ENCODE data around the gene JUND. TPM values are rescaled to one million over a fixed set of nuclear protein-coding genes. Genes with fewer than 3 reads are reported as not detected.
A peak's percentile ranks its signal among the peaks of the same experiment; 100 is the strongest.

JUND gene
- total RNA-seq, 2 donors from 2014 or later = 643 to 922 TPM

DNA sequence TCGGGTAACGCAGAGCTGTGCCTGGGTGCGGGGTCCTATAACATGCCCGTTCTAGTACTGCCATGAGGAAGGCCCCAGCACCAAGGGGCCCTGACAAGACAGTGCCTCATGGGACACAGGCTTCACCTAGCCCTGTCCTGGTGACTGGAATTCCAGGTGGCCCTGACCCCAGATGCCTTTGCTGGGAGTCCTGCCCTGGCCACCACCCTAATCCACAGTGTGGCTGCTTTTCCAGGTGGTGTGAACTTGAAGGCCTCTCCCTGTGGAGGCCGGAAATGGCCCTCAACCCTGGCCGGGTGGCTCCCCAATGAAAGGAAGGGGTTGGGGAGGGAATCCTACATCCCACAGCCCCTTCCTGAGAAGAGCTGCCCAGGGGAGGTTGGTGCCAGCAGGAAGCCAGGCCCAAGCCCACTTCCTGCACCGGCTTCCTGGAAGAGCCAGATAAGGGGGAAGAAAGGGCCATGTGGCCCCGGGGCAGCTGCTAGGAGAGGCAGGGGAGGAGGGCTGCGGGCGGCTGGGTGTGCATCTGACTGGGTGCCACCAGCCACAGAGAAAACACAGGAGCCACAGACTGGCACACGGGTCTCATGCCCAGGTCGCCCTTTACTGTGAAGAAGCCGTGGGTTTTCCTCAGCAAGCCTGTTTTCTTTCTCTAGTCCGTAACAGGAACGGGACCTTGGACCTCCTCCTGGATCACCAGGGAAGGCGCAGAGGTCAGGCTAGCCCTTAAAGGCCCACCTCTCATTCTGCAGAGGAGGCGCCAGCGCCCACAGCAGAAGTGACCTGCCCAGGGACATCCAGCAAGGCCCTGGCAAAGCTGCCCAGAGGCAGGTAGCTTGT, 36.8 kb upstream of the JUND start:
- no peaks in the 10 kb centered on the region for H3K27me3 ChIP-seq (replicated peaks; ENCODE audit: insufficient read depth)
- H3K9me3 ChIP-seq = no peaks in the 10 kb centered on the region
- H3K27ac ChIP-seq = peak overlapping the region in 1 of 2 donors; percentile 20
- H3K4me1 ChIP-seq (ENCODE audit: control insufficient read depth in 1 of 2, low read depth in 2 of 2) = peaks cover 16 to 33% of the 10 kb centered on the region in 2 donors
- DNase-seq (ENCODE audit: low spot score) (no peak), ATAC-seq (ENCODE audit: insufficient number of reproducible peaks, low FRiP score, low read depth) (no peak)
- TF ChIP-seq, protein P1, sequence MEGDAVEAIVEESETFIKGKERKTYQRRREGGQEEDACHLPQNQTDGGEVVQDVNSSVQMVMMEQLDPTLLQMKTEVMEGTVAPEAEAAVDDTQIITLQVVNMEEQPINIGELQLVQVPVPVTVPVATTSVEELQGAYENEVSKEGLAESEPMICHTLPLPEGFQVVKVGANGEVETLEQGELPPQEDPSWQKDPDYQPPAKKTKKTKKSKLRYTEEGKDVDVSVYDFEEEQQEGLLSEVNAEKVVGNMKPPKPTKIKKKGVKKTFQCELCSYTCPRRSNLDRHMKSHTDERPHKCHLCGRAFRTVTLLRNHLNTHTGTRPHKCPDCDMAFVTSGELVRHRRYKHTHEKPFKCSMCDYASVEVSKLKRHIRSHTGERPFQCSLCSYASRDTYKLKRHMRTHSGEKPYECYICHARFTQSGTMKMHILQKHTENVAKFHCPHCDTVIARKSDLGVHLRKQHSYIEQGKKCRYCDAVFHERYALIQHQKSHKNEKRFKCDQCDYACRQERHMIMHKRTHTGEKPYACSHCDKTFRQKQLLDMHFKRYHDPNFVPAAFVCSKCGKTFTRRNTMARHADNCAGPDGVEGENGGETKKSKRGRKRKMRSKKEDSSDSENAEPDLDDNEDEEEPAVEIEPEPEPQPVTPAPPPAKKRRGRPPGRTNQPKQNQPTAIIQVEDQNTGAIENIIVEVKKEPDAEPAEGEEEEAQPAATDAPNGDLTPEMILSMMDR (IDR thresholded peaks at IDR 0.05) = no peak
- no peak overlapping the region for H3K4me3 ChIP-seq
- H3K36me3 ChIP-seq = no peaks in the 10 kb centered on the region

DNA sequence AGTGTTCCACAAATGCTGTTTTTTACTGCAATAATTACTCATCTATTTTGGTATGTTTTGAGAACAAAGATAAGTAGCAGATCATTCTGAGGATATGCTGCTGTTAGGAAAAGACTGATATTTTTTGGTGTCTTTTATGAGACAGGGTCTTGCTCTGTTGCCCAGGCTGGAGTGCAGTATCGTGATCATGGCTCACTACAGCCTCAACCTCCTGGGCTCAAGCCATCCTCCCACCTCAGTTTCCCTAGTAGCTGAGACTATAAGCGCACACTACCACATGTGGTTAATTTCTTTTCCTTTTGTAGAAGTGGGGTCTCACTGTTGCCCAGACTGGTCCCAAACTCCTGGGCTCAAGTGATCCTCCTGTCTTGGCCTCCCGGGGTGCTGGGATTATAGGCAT, 32.0 kb upstream of the JUND start:
- Histone ChIP-seq H3K27ac (peak overlapping the region; percentile 66 to 67), H3K27me3 (replicated peaks; ENCODE audit: insufficient read depth) (no peaks in the 10 kb centered on the region), H3K9me3 (no peaks in the 10 kb centered on the region), H3K4me1 (ENCODE audit: control insufficient read depth in 1 of 2, low read depth in 2 of 2) (peaks cover 5 to 40% of the 10 kb centered on the region in 2 donors), H3K4me3 (no peak overlapping the region), H3K36me3 (no peaks in the 10 kb centered on the region)
- ATAC-seq (ENCODE audit: insufficient number of reproducible peaks, low FRiP score, low read depth) (no peak), DNase-seq (ENCODE audit: low spot score) (no peak)
- TF ChIP-seq, protein P1 (IDR thresholded peaks at IDR 0.05) = no peak

DNA sequence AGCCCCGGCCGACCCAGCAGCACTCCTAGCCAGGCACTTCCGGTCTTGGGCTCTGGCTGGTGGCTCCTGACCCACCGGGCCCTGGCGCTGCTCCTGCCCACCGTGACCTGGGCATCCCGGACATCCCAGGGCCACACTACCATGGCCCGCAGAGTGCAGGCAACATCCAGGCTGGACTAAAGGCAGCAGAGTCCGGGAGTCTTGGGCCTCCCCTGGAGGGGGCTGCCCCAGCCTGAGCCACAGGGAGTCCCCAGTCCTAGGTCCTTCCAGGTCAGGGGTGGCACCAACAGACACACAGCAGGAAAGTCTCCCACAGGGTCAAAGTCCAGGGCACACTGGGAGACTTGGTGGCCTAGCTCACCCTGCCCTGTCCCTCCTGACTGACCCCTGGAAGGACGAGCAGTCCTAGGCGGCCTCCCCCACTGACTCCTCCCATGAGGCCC, 30.7 kb upstream of the JUND start:
- H3K36me3 ChIP-seq = no peaks in the 10 kb centered on the region
- no peak for ATAC-seq (ENCODE audit: insufficient number of reproducible peaks, low FRiP score, low read depth)

DNA sequence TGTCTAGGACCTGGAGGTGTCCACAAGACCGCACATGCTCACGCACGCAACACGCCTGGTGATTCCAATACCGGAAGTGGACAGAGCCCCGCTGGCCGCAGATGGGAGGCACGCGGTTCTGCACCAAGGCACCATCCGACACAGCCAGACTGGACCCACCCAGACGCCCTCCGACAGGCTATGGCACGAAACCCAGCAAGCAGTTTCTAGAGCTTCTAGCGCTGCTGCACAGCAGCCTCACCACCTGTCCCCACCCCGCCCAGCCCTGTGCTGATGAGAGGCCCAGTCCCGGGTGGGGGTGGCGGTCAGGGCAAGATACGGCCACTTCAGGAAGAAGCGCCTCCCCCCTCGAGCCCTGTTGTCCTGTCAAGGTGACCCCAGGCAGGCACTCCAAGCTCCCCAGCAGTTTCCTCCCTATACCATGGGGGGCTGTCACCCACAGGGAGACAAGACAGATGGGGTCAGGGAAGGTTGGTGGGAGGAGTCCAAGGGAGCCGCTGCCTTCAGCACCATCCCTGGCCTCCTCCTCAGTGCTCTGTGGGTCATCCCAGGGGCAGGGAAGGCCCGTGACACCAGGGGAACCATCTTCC, 30.2 kb upstream of the JUND start:
- H3K4me3 ChIP-seq = no peak overlapping the region
- TF ChIP-seq, protein P1 (IDR thresholded peaks at IDR 0.05) = no peak
- no peak for ATAC-seq (ENCODE audit: insufficient number of reproducible peaks, low FRiP score, low read depth)
- H3K4me1 ChIP-seq (ENCODE audit: control insufficient read depth in 1 of 2, low read depth in 2 of 2) = peaks cover 19 to 58% of the 10 kb centered on the region in 2 donors
- H3K27ac ChIP-seq = no peak overlapping the region
- no peaks in the 10 kb centered on the region for H3K27me3 ChIP-seq (replicated peaks; ENCODE audit: insufficient read depth)
- H3K9me3 ChIP-seq = no peaks in the 10 kb centered on the region
- no peaks in the 10 kb centered on the region for H3K36me3 ChIP-seq
- DNase-seq (ENCODE audit: low spot score) = no peak

More for the DNA sequence above, 30.7 kb upstream of the JUND start:
- DNase-seq (ENCODE audit: low spot score) = no peak
- Histone ChIP-seq H3K9me3 (no peaks in the 10 kb centered on the region), H3K4me3 (no peak overlapping the region), H3K4me1 (ENCODE audit: control insufficient read depth in 1 of 2, low read depth in 2 of 2) (peaks cover 17 to 53% of the 10 kb centered on the region in 2 donors), H3K27ac (no peak overlapping the region), H3K27me3 (replicated peaks; ENCODE audit: insufficient read depth) (no peaks in the 10 kb centered on the region)
- TF ChIP-seq, protein P1 (IDR thresholded peaks at IDR 0.05) = no peak

DNA sequence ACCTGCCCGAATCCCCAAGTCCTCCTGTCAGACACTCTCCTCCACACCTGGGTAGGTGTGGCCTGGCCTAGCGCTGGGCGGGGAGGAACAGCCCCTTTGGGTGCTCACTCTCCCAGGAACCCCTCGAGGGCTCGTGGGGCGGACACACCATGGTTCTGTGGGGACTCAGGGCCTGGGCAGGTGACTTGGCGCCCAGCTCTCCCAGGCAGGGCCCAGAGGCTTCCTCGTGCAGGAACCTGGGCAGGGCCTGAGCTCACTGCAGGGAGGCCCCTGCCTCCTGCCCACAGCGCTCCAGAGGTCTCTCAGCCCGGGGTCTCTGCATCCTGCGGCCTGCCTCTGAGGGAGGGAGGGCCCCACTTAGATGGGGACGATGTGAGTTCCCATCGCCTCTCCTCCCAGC, 29.5 kb upstream of the JUND start:
- Histone ChIP-seq H3K4me3 (no peak overlapping the region), H3K9me3 (no peaks in the 10 kb centered on the region), H3K27me3 (replicated peaks; ENCODE audit: insufficient read depth) (no peaks in the 10 kb centered on the region), H3K27ac (no peak overlapping the region), H3K36me3 (no peaks in the 10 kb centered on the region), H3K4me1 (ENCODE audit: control insufficient read depth in 1 of 2, low read depth in 2 of 2) (peaks cover 26 to 64% of the 10 kb centered on the region in 2 donors)
- DNase-seq (ENCODE audit: low spot score) = no peak
- ATAC-seq (ENCODE audit: insufficient number of reproducible peaks, low FRiP score, low read depth) = no peak
- TF ChIP-seq, protein P1 (IDR thresholded peaks at IDR 0.05) = no peak

Data from thoracic aorta (tissue), 2 donors.